NCI-H146 (cell line): ENCODE measurements around the gene CXCR5.
"Not testable (repeated sequence)": the region's sequence is repeated elsewhere in the genome, so short reads cannot be mapped to it uniquely, and the experiment has no call there.

Experiments used
- DNase-seq: peaks from one replicate; lab custom pipeline; 2025; lab: John Stamatoyannopoulos, UW

Gene CXCR5

GRCh38 chr11:118883368-118884071 is at the start of gene CXCR5:
CXCR5 (plus strand) TSS chr11:118883892; CDS start chr11:118883942, 50 bp downstream.
- no peak for DNase-seq

DNA sequence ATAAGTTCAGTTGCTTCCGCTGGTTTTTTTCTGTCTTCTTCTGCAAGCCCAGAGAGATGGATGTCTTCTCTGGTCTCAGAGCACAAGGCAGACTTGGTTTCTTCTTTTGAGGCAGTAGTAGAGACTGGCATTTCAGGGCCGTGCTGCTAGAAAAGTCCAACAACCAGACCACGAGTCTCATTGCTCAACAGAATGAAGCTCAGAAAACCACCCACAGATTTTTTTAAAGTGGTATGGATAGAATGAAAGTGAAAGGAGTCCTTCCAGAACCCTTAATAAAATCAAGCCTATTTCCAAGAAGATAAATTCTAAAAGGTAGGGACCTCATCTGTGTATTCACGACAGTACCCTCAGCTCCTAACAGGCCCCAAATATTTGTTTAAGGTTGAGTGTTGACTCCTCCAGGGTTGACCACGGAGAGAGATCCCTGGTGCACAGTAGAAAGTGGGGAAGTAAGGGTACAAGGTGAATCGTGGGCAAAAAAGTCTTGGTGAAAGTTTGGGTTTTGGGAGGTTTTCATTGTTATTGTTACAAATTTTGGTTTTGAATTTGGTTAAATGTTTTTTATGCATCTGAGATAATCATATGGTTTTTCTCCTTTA is 49.2 kb upstream of the CXCR5 start:
- DNase-seq: no peak

- DNase-seq: no peak
Observed at GRCh38 chr11:118837868-118838267, 45.8 kb upstream of the CXCR5 start.

DNA sequence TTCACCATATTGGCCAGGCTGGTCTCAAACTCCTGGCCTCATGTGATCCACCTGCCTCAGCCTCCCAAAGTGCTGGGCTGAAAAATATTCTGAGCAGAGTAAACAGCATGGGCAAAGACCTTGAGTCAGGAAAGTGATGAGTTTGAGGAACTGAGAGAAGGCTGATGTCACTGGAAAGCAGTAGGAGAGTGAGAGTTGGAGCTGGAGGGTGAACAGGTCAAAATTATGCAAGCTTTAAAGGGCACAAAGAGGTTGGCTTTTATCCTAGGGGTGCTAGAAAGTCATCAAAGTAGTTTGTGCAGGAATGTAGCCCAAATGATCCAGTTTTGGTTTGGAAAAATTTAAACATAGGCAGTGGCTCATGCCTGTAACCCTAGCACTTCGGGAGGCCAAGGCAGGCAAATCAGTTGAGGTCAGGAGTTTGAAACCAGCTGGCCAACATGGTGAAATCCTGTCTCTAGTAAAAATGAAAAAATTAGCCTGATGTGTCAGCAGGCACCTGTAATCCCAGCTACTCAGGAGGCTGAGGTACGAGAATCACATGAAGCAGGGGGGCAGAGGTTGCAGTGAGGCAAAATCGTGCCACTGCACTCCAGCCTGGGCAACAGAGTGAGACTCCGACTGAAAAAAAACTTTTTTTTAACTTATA is 44.7 kb upstream of the CXCR5 start:
- DNase-seq: no peak

- no peak for DNase-seq
Observed at GRCh38 chr11:118841469-118842242, 42.0 kb upstream of the CXCR5 start.

GRCh38 chr11:118842369-118842768 is 41.3 kb upstream of the CXCR5 start:
- DNase-seq: no peak

- DNase-seq: not testable (repeated sequence)
Observed at GRCh38 chr11:118842843-118843242, 40.8 kb upstream of the CXCR5 start.

- DNase-seq: no peak
Observed at GRCh38 chr11:118843565-118843964, 40.1 kb upstream of the CXCR5 start.

- DNase-seq: no peak
Observed at GRCh38 chr11:118845369-118845768, 38.3 kb upstream of the CXCR5 start.

DNA sequence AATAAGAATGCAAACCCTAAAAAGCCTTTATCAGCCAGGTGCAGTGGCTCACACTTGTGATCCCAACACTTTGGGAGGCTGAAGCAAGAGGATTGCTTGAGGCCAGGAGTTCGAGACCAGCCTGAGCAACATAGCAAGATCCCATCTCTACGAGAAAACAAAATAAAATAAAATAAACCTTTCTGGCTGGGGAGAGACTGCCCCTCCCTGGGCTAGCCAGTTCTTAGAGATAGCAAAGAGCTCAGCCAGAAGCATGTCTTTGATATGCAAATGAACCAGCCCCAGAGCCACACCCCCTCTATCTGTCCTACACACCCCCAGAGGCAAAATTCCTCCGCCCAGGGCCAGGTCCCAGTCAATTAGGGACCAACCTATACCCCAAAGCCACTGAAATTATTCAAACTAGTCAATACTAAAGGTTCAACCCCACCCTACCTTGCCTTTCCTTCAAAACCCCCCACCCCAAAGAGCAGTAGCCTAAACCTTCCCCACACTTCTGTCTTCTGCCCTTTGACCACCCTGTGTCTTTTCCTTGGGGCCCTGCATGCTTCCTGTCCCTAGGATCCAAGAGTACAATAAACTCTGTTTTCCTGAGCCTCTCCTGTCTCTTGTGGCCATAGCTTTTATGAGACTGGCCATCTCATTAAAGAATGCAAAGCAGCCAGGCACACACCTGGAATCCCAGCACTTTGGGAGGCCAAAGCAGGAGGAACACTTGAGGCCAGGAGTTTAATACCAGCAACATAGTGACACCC is 37.3 kb upstream of the CXCR5 start:
- no peak for DNase-seq

DNA sequence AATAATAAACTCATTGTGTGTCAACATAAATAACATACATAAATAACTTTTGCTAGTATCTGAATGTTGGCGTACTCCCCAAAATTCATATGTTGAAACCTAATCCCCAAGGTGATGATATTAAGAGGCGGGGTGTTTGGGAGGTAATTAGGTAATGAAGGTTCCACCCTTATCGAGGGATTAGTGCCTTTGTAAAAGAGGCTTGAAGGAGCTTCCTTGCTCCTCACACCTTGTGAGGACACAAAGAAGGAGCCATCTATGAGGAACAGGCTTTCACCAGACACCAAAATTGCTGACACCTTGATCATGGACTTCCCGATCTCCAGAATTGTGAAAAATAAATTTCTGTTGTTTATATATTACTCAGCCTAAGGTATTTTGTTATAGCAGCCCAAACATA is 33.9 kb upstream of the CXCR5 start:
- DNase-seq: no peak

- no peak for DNase-seq
Observed at GRCh38 chr11:118851970-118852369, 31.7 kb upstream of the CXCR5 start.

- no peak for DNase-seq
Observed at GRCh38 chr11:118853678-118854077, 30.0 kb upstream of the CXCR5 start.

- DNase-seq: no peak
Observed at GRCh38 chr11:118856314-118856713, 27.4 kb upstream of the CXCR5 start.

DNA sequence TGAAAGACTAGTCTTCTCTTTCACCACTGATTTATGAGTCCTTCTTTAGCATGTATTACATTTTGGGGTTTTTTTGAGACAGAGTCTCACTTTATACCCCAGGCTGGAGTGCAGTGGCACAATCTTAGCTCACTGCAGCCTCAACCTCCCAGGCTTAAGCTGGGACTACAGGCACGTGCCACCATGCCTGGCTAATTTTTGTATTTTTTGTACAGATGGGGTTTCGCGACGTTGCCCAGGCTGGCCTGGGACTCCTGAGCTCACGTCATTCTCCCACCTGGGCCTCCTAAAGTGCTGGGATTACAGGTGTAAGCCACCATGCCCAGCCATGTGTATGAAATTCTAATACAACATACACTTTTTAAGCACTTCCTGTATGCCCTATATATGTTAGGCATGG is 26.3 kb upstream of the CXCR5 start:
- no peak for DNase-seq

- DNase-seq: no peak
Observed at GRCh38 chr11:118859973-118860372, 23.7 kb upstream of the CXCR5 start.

- DNase-seq: no peak
Observed at GRCh38 chr11:118868659-118869058, 15.0 kb upstream of the CXCR5 start.

GRCh38 chr11:118870396-118871343 is 13.0 kb upstream of the CXCR5 start:
- no peak for DNase-seq

DNA sequence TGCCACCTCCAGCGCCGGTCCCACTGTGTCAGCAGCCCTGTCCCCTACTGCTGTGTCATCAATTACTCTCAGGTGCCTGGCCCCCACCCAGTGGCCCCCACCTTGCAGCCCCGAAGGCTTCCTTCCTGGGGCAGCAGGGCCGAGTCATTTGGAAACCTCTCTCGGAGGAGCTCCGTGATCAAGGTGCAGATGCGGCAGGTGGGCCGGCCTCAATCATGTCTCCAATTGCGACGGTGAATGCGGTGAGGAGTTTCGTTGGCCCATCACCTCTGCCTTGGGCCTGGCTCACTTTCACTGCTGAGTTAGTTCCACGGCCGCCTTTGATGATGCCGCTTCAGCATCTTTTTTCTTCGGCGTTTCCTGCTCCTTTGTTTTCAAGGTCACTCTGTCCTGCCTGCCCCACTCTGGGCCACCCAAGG is 11.3 kb upstream of the CXCR5 start:
- no peak for DNase-seq

DNA sequence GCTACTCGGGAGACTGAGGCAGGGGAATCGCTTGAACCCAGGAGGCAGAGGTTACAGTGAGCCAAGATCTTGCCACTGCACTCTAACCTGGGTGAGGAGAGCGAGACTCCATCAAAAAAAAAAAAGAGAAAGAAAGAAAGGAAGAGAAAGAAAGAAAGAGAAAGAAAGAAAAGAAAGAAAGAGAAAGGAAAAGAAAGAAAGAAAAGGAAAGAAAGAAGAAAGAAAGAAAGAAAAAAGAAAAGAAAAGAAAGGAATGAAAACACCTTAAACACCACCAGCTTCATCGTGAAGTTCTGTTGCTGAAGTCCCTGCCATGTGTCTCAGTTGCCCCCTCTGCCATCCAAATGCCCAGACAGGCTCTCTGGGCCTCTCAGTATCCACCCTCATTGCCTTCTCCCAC is 9.9 kb upstream of the CXCR5 start:
- no peak for DNase-seq

DNA sequence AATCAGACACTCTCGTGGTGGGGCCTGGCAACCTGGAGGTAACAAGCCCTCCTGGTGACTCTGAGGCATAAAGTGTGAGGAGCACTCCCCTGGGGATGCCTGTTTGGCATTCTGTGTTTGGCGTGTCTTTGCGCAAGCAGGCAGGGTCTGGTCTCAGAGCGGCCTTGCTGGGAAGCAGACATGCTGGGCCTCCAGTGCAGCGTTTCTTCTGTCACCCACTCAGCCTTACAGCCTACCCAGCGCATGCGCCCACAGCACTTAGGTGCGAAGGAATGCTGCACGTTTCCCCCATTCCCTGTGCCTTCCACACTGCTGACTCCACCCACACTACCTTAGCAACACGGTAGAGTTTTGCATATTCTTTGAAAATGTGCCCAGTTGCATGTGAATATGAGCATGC is 7.4 kb upstream of the CXCR5 start:
- DNase-seq: no peak
